OCI-LY7 (cell line): ENCODE data around the gene FIBP.

Experiments used
- CTCF ChIP-seq: fragments of 200-600 bp; sonication (generic); conservative IDR thresholded peaks from 2 replicates; pipeline ENCODE4 v1.5.1; 2014; ENCODE audit warnings: mild to moderate bottlenecking, antibody characterized with exemption, low read length, moderate library complexity, mixed read lengths
- EZH2phosphoT487 ChIP-seq: fragments of 200-600 bp; sonication (generic); IDR thresholded peaks from 2 replicates; pipeline ENCODE4 v1.6.1; 2018; ENCODE audit warnings: low read depth, borderline replicate concordance, mild to moderate bottlenecking, mixed run types, antibody characterized with exemption, low read length, moderate library complexity, mixed read lengths

GRCh38 chr11:65849771-65850216 lies 38.5 kb downstream of the FIBP start:
- TF ChIP-seq CTCF (no peak), EZH2phosphoT487 (no peak)
